ENCODE data around the gene NMNAT2.
"Not testable (repeated sequence)": the region's sequence is repeated elsewhere in the genome, so short reads cannot be mapped to it uniquely, and the experiment has no call there.

Gene NMNAT2

DNA sequence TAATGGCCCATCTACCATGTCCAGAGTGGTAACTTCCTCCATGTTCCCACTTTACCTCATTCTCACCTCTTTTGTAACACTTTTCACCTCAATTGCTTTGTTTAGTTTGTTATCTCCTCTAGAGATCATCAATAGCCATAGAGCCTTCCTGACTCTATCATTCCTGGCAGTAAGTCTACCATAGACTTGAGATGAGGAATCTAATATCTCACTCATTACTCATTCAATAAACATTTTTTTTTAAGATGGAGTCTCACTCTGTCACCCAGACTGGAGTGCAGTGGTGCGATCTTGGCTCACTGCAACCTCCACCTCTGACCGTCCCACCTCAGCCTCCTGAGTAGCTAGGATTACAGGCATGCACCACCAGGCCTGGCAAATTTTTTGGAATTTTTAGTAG is 7.1 kb downstream of the NMNAT2 start:
- DNase-seq (ENCODE audit: low read depth), result no peak
- TF ChIP-seq, protein P1, sequence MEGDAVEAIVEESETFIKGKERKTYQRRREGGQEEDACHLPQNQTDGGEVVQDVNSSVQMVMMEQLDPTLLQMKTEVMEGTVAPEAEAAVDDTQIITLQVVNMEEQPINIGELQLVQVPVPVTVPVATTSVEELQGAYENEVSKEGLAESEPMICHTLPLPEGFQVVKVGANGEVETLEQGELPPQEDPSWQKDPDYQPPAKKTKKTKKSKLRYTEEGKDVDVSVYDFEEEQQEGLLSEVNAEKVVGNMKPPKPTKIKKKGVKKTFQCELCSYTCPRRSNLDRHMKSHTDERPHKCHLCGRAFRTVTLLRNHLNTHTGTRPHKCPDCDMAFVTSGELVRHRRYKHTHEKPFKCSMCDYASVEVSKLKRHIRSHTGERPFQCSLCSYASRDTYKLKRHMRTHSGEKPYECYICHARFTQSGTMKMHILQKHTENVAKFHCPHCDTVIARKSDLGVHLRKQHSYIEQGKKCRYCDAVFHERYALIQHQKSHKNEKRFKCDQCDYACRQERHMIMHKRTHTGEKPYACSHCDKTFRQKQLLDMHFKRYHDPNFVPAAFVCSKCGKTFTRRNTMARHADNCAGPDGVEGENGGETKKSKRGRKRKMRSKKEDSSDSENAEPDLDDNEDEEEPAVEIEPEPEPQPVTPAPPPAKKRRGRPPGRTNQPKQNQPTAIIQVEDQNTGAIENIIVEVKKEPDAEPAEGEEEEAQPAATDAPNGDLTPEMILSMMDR (IDR thresholded peaks at IDR 0.05; ENCODE audit: low read depth, low read length, missing control alignments), result no peak
- H3K4me3 ChIP-seq (ENCODE audit: low read depth, low read length), result no peak overlapping the region
- in situ Hi-C loops (cut with HindIII; ENCODE audit: low sequenced_read_pairs), result no loop called here

GRCh38 chr1:183407961-183408360 is 10.2 kb downstream of the NMNAT2 start:
- no peak overlapping the region for H3K4me3 ChIP-seq (ENCODE audit: low read depth, low read length)
- no peak for DNase-seq (ENCODE audit: low read depth)
- TF ChIP-seq, protein P1 (IDR thresholded peaks at IDR 0.05; ENCODE audit: low read depth, low read length, missing control alignments), result no peak
- in situ Hi-C loops (cut with HindIII; ENCODE audit: low sequenced_read_pairs), result no loop called here

GRCh38 chr1:183407474-183407873 is 10.7 kb downstream of the NMNAT2 start:
- in situ Hi-C loops (cut with HindIII; ENCODE audit: low sequenced_read_pairs), result no loop called here
- TF ChIP-seq, protein P1 (IDR thresholded peaks at IDR 0.05; ENCODE audit: low read depth, low read length, missing control alignments), result no peak
- DNase-seq (ENCODE audit: low read depth), result no peak
- no peak overlapping the region for H3K4me3 ChIP-seq (ENCODE audit: low read depth, low read length)

DNA sequence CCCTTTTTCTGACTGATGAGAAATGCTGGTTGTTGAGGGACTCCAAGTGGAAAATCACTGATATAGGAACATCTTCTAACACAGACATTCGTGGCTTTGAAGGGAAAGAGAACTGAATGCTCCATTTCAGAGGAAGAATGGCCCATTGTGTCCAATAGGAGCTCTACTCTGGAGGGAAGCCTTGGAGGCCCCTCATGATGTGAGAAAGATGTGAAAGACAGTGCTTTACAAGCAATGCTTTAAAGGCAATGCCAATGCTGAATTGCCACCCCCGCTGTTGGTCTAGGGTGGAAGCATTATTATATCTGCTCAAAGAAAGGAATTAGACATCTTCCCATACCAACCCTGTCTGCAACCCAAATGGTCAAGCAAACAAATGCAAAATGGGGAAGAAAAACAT is 13.7 kb downstream of the NMNAT2 start:
- no peak for DNase-seq (ENCODE audit: low read depth)

DNA sequence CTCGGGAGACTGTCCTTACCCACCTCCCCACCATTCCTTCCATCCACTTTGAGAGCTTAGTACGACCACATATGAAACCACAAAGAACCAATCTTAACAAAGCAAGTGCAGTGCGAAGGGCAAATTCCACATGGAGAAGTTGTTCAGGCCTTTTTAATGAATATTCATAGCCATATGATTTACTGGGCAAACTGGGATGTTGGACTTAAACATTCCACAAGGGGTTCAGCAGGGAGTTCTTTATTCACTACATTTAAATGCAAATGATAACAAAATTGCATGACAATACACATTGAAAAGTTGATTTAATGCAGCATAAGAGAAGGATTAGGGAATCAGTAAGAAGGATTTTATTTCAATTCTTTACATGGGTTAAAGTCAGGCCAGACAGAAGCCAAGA is 14.7 kb downstream of the NMNAT2 start:
- in situ Hi-C loops (cut with HindIII; ENCODE audit: low sequenced_read_pairs), result no loop called here
- H3K4me3 ChIP-seq (ENCODE audit: low read depth, low read length), result no peak overlapping the region
- DNase-seq (ENCODE audit: low read depth), result no peak
- TF ChIP-seq, protein P1 (IDR thresholded peaks at IDR 0.05; ENCODE audit: low read depth, low read length, missing control alignments), result no peak

More for the DNA sequence above, 13.7 kb downstream of the NMNAT2 start:
- in situ Hi-C loops (cut with HindIII; ENCODE audit: low sequenced_read_pairs), result no loop called here
- H3K4me3 ChIP-seq (ENCODE audit: low read depth, low read length), result no peak overlapping the region
- TF ChIP-seq, protein P1 (IDR thresholded peaks at IDR 0.05; ENCODE audit: low read depth, low read length, missing control alignments), result no peak

DNA sequence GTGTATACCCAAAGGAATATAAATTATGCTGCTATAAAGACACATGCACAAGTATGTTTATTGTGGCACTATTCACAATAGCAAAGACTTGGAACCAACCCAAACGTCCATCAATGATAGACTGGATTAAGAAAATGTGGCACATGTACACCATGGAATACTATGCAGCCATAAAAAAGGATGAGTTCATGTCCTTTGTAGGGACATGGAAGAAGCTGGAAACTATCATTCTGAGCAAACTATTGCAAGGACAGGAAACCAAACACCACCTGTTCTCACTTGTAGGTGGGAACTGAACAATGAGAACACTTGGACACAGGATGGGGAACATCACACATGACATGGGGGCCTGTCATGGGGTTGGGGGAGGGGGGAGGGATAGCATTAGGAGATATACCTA is 16.6 kb downstream of the NMNAT2 start:
- in situ Hi-C loops (cut with HindIII; ENCODE audit: low sequenced_read_pairs); DNase-seq (ENCODE audit: low read depth): not testable (repeated sequence)

GRCh38 chr1:183394435-183394834 is 23.7 kb downstream of the NMNAT2 start:
- TF ChIP-seq, protein P1 (IDR thresholded peaks at IDR 0.05; ENCODE audit: low read depth, low read length, missing control alignments), result no peak
- in situ Hi-C loops (cut with HindIII; ENCODE audit: low sequenced_read_pairs), result no loop called here
- H3K4me3 ChIP-seq (ENCODE audit: low read depth, low read length), result no peak overlapping the region

More for the DNA sequence above, 16.6 kb downstream of the NMNAT2 start:
- not testable (repeated sequence) for H3K4me3 ChIP-seq (ENCODE audit: low read depth, low read length)

More at GRCh38 chr1:183394435-183394834, 23.7 kb downstream of the NMNAT2 start:
- DNase-seq (ENCODE audit: low read depth), result no peak

Measured in astrocyte of the cerebellum (primary cell).